Effector memory CD4-positive, alpha-beta T cell (primary cell): ENCODE results near the gene DPCD.

Experiments
- DNase-seq, 3 donors: peaks; one replicate each; pipeline ENCODE4 v3.0.0-alpha.2; 2020
- H3K27ac ChIP-seq: 2 replicates; pipeline ENCODE4 v1.7.0; 2013; ENCODE audit warnings: mild to moderate bottlenecking, low read length, moderate library complexity; ENCODE audit not compliant: insufficient read depth, poor library complexity, severe bottlenecking
- H3K27me3 ChIP-seq: replicated peaks from 2 replicates; pipeline ENCODE4 v1.7.0; 2013; ENCODE audit warnings: mild to moderate bottlenecking, low read length; ENCODE audit not compliant: insufficient read depth, control insufficient read depth, poor library complexity, severe bottlenecking
- H3K36me3 ChIP-seq: 2 replicates; pipeline ENCODE4 v1.7.0; 2013; ENCODE audit warnings: mild to moderate bottlenecking, low read length, moderate library complexity; ENCODE audit not compliant: control insufficient read depth, insufficient read depth
- H3K4me1 ChIP-seq: 2 replicates; pipeline ENCODE4 v1.7.0; 2013; ENCODE audit warnings: low read length, mild to moderate bottlenecking; ENCODE audit not compliant: control insufficient read depth, insufficient read depth, poor library complexity, severe bottlenecking
- H3K4me3 ChIP-seq: 2 replicates; pipeline ENCODE4 v1.7.0; 2013; ENCODE audit warnings: low read length, low read depth, mild to moderate bottlenecking; ENCODE audit not compliant: insufficient read depth, poor library complexity, severe bottlenecking
- H3K9me3 ChIP-seq: 2 replicates; pipeline ENCODE4 v1.7.0; 2013; ENCODE audit warnings: mild to moderate bottlenecking, low read length, moderate library complexity; ENCODE audit not compliant: control insufficient read depth

DPCD gene

GRCh38 chr10:101560298-101561067 lies 27.6 kb upstream of the DPCD start:
- Histone ChIP-seq H3K9me3 (no peaks in the 10 kb centered on the region), H3K4me3 (no peak overlapping the region), H3K27me3 (peaks cover 5% of the 10 kb centered on the region), H3K4me1 (peaks cover 10% of the 10 kb centered on the region), H3K27ac (no peak overlapping the region), H3K36me3 (no peaks in the 10 kb centered on the region)
- no peak for DNase-seq

- H3K4me3 ChIP-seq, result no peak overlapping the region
- H3K27me3 ChIP-seq, result peaks cover 8% of the 10 kb centered on the region
- H3K36me3 ChIP-seq, result no peaks in the 10 kb centered on the region
- H3K4me1 ChIP-seq, result peaks cover 10% of the 10 kb centered on the region
- no peak for DNase-seq
- H3K9me3 ChIP-seq, result no peaks in the 10 kb centered on the region
- H3K27ac ChIP-seq, result no peak overlapping the region
Measured at GRCh38 chr10:101561068-101561915, 26.8 kb upstream of the DPCD start.

- Histone ChIP-seq H3K4me3 (no peak overlapping the region), H3K36me3 (no peaks in the 10 kb centered on the region), H3K27me3 (peaks cover 15% of the 10 kb centered on the region), H3K27ac (no peak overlapping the region), H3K4me1 (peaks cover 15% of the 10 kb centered on the region), H3K9me3 (no peaks in the 10 kb centered on the region)
- DNase-seq, result no peak
Measured at GRCh38 chr10:101562231-101562630, 25.9 kb upstream of the DPCD start.

- DNase-seq, result no peak
- H3K4me1 ChIP-seq, result peaks cover 9% of the 10 kb centered on the region
- no peak overlapping the region for H3K4me3 ChIP-seq
- no peaks in the 10 kb centered on the region for H3K36me3 ChIP-seq
- H3K27me3 ChIP-seq, result peaks cover 23% of the 10 kb centered on the region
- H3K9me3 ChIP-seq, result no peaks in the 10 kb centered on the region
- H3K27ac ChIP-seq, result no peak overlapping the region
Measured at GRCh38 chr10:101563007-101563406, 25.1 kb upstream of the DPCD start.

- Histone ChIP-seq H3K9me3 (no peaks in the 10 kb centered on the region), H3K27ac (no peak overlapping the region), H3K36me3 (no peaks in the 10 kb centered on the region), H3K27me3 (peaks cover 26% of the 10 kb centered on the region), H3K4me3 (no peak overlapping the region), H3K4me1 (peaks cover 5% of the 10 kb centered on the region)
- DNase-seq, result no peak
Measured at GRCh38 chr10:101563497-101564040, 24.6 kb upstream of the DPCD start.

GRCh38 chr10:101564490-101564991 lies 23.6 kb upstream of the DPCD start:
- peaks cover 8% of the 10 kb centered on the region for H3K4me1 ChIP-seq
- DNase-seq, result no peak
- H3K4me3 ChIP-seq, result no peak overlapping the region
- H3K27ac ChIP-seq, result no peak overlapping the region
- no peaks in the 10 kb centered on the region for H3K36me3 ChIP-seq
- H3K27me3 ChIP-seq, result peaks cover 36% of the 10 kb centered on the region
- no peaks in the 10 kb centered on the region for H3K9me3 ChIP-seq

GRCh38 chr10:101565370-101565900 lies 22.7 kb upstream of the DPCD start:
- peaks cover 17% of the 10 kb centered on the region for H3K4me1 ChIP-seq
- no peak overlapping the region for H3K4me3 ChIP-seq
- no peaks in the 10 kb centered on the region for H3K36me3 ChIP-seq
- peaks cover 40% of the 10 kb centered on the region for H3K27me3 ChIP-seq
- no peak overlapping the region for H3K27ac ChIP-seq
- no peak for DNase-seq
- no peaks in the 10 kb centered on the region for H3K9me3 ChIP-seq

GRCh38 chr10:101565936-101566332 lies 22.2 kb upstream of the DPCD start:
- no peaks in the 10 kb centered on the region for H3K9me3 ChIP-seq
- H3K4me1 ChIP-seq, result peaks cover 20% of the 10 kb centered on the region
- no peak overlapping the region for H3K27ac ChIP-seq
- H3K4me3 ChIP-seq, result no peak overlapping the region
- peaks cover 40% of the 10 kb centered on the region for H3K27me3 ChIP-seq
- H3K36me3 ChIP-seq, result no peaks in the 10 kb centered on the region
- no peak for DNase-seq

GRCh38 chr10:101566333-101567164 lies 21.6 kb upstream of the DPCD start:
- Histone ChIP-seq H3K9me3 (no peaks in the 10 kb centered on the region), H3K27me3 (peaks cover 40% of the 10 kb centered on the region), H3K36me3 (no peaks in the 10 kb centered on the region), H3K4me3 (no peak overlapping the region), H3K4me1 (peaks cover 20% of the 10 kb centered on the region), H3K27ac (no peak overlapping the region)
- DNase-seq, result no peak
